GM23338 (cell line): ENCODE measurements around the gene BARX2. TPM values are rescaled to one million over a fixed set of nuclear protein-coding genes. Genes with fewer than 3 reads are reported as not detected.

ENCODE experiments used
- ATAC-seq: fragments of 200-7000 bp; cut with Tn5 transposase; 3 replicates; pipeline ENCODE4 v1.9.1; 2020
- DNase-seq: peaks from one replicate; pipeline ENCODE4 v3.0.0-alpha.2; 2015; ENCODE audit warnings: low spot score
- H2AFZ ChIP-seq: fragments of 200-600 bp; sonication (generic); 2 replicates; pipeline ENCODE4 v1.8.0; 2016; ENCODE audit warnings: antibody characterized with exemption, mild to moderate bottlenecking, moderate library complexity
- H3F3A ChIP-seq: fragments of 200-600 bp; sonication (generic); replicated peaks from 2 replicates; pipeline ENCODE4 v1.8.0; 2017; ENCODE audit warnings: antibody characterized with exemption, mixed run types, low read depth
- H3K27ac ChIP-seq: fragments of 200-600 bp; sonication (generic); 2 replicates; pipeline ENCODE4 v1.6.1; 2016; ENCODE audit warnings: low read depth
- H3K27me3 ChIP-seq: fragments of 200-600 bp; sonication (generic); 2 replicates; pipeline ENCODE4 v1.8.0; 2016; ENCODE audit warnings: mild to moderate bottlenecking, mixed run types, moderate library complexity; ENCODE audit not compliant: insufficient read depth
- H3K36me3 ChIP-seq: fragments of 200-600 bp; sonication (generic); 2 replicates; pipeline ENCODE4 v1.8.0; 2016; ENCODE audit warnings: mild to moderate bottlenecking; ENCODE audit not compliant: insufficient read depth
- H3K4me1 ChIP-seq: fragments of 200-600 bp; sonication (generic); 2 replicates; pipeline ENCODE4 v1.8.0; 2016; ENCODE audit warnings: mild to moderate bottlenecking, moderate library complexity; ENCODE audit not compliant: insufficient read depth
- H3K4me2 ChIP-seq: fragments of 200-600 bp; sonication (generic); 2 replicates; pipeline ENCODE4 v1.7.1; 2017; ENCODE audit warnings: mixed run types
- H3K4me3 ChIP-seq: fragments of 200-600 bp; sonication (generic); 2 replicates; pipeline ENCODE4 v1.6.1; 2016; ENCODE audit warnings: mixed run types
- H3K79me2 ChIP-seq: fragments of 200-600 bp; sonication (generic); replicated peaks from 2 replicates; pipeline ENCODE4 v1.8.0; 2017; ENCODE audit warnings: mild to moderate bottlenecking; ENCODE audit not compliant: insufficient read depth
- H3K9me2 ChIP-seq: fragments of 200-600 bp; sonication (generic); 2 replicates; pipeline ENCODE4 v1.8.0; 2017; ENCODE audit not compliant: insufficient read depth
- H4K20me1 ChIP-seq: fragments of 200-600 bp; sonication (generic); replicated peaks from 2 replicates; pipeline ENCODE4 v1.8.0; 2017; ENCODE audit warnings: mild to moderate bottlenecking; ENCODE audit not compliant: insufficient read depth
- H3K27ac Mint-ChIP-seq: 2 replicates; pipeline ENCODE4 v1.8.0; 2020; ENCODE audit warnings: inconsistent platforms, mild to moderate bottlenecking, moderate library complexity, mixed read lengths
- H3K27me3 Mint-ChIP-seq: 3 replicates; pipeline ENCODE4 v1.8.0; 2022; ENCODE audit warnings: low read depth, mild to moderate bottlenecking, moderate library complexity, mixed read lengths, inconsistent platforms; ENCODE audit not compliant: insufficient read depth, poor library complexity
- H3K36me3 Mint-ChIP-seq: 3 replicates; pipeline ENCODE4 v1.8.0; 2021; ENCODE audit warnings: low read depth, mild to moderate bottlenecking, inconsistent platforms, moderate library complexity, mixed read lengths
- H3K4me1 Mint-ChIP-seq: 3 replicates; pipeline ENCODE4 v1.8.0; 2020; ENCODE audit warnings: mild to moderate bottlenecking, inconsistent platforms, mixed read lengths
- H3K4me3 Mint-ChIP-seq: 3 replicates; pipeline ENCODE4 v1.8.0; 2021; ENCODE audit warnings: moderate library complexity, mild to moderate bottlenecking, inconsistent platforms, mixed read lengths
- H3K9me3 Mint-ChIP-seq: 3 replicates; pipeline ENCODE4 v1.8.0; 2020; ENCODE audit warnings: moderate library complexity, mild to moderate bottlenecking, inconsistent platforms, mixed read lengths
- EZH2phosphoT487 ChIP-seq: fragments of 200-600 bp; sonication (generic); IDR thresholded peaks from one replicate; pipeline ENCODE4 v1.8.1; 2018; ENCODE audit warnings: antibody characterized with exemption; ENCODE audit not compliant: unreplicated experiment
- JUNB ChIP-seq: IDR thresholded peaks from one replicate; pipeline ENCODE4 v1.6.1; 2016; ENCODE audit warnings: antibody characterized with exemption; ENCODE audit not compliant: unreplicated experiment
- NANOG ChIP-seq: IDR thresholded peaks from 2 replicates; pipeline ENCODE4 v1.6.1; 2016; ENCODE audit warnings: antibody characterized with exemption, borderline replicate concordance
- STAT1 ChIP-seq: IDR thresholded peaks from one replicate; pipeline ENCODE4 v1.6.1; 2016; ENCODE audit warnings: antibody characterized with exemption; ENCODE audit not compliant: unreplicated experiment
- ZNF114 ChIP-seq: fragments of 250-450 bp; sonication (Bioruptor Pico); IDR thresholded peaks from 2 replicates; pipeline ENCODE4 v1.5.0; 2020; ENCODE audit warnings: mild to moderate bottlenecking, moderate library complexity
- polyA plus RNA-seq: library from polyadenylated mRNA; unstranded; fragments of >200 nt; fragmentation: Nextera tagmentation; extraction: Ambion mirVana; gene quantifications from 2 replicates; pipeline ENCODE4 v1.2.1, GENCODE V29; 2016
- total RNA-seq: library from RNA; depleted of rRNA; stranded (reverse); fragments of >200 nt; shearing (Covaris generic); gene quantifications from 2 replicates; pipeline ENCODE4 v1.2.3, GENCODE V29; 2014
- TF ChIP-seq, protein P1 (sequence below), 2 experiments: fragments of 200-600 bp in 1 of 2; sonication (generic) in 1 of 2; conservative IDR thresholded peaks; 2 replicates each; pipeline versions ENCODE4 v1.5.1 to v1.6.1; 2016 to 2017; ENCODE audit warnings: antibody characterized with exemption in 2 of 2, low read depth in 2 of 2, mild to moderate bottlenecking in 2 of 2, moderate library complexity in 1 of 2
- TF ChIP-seq, protein P2 (sequence below): IDR thresholded peaks from 2 replicates; pipeline ENCODE4 v1.6.1; 2016; ENCODE audit warnings: antibody characterized with exemption

Gene BARX2
- total and polyA plus RNA-seq, 2 experiments from 2014 or later, result not detected

- TF ChIP-seq, protein P1, sequence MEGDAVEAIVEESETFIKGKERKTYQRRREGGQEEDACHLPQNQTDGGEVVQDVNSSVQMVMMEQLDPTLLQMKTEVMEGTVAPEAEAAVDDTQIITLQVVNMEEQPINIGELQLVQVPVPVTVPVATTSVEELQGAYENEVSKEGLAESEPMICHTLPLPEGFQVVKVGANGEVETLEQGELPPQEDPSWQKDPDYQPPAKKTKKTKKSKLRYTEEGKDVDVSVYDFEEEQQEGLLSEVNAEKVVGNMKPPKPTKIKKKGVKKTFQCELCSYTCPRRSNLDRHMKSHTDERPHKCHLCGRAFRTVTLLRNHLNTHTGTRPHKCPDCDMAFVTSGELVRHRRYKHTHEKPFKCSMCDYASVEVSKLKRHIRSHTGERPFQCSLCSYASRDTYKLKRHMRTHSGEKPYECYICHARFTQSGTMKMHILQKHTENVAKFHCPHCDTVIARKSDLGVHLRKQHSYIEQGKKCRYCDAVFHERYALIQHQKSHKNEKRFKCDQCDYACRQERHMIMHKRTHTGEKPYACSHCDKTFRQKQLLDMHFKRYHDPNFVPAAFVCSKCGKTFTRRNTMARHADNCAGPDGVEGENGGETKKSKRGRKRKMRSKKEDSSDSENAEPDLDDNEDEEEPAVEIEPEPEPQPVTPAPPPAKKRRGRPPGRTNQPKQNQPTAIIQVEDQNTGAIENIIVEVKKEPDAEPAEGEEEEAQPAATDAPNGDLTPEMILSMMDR (conservative IDR thresholded peaks at IDR 0.05; ENCODE audit: low read depth in 2 of 2), result no peak
- TF ChIP-seq, protein P2, sequence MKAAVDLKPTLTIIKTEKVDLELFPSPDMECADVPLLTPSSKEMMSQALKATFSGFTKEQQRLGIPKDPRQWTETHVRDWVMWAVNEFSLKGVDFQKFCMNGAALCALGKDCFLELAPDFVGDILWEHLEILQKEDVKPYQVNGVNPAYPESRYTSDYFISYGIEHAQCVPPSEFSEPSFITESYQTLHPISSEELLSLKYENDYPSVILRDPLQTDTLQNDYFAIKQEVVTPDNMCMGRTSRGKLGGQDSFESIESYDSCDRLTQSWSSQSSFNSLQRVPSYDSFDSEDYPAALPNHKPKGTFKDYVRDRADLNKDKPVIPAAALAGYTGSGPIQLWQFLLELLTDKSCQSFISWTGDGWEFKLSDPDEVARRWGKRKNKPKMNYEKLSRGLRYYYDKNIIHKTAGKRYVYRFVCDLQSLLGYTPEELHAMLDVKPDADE, result no peak
Observed at GRCh38 chr11:129418039-129418438, 42.4 kb downstream of the BARX2 start (continued).

DNA sequence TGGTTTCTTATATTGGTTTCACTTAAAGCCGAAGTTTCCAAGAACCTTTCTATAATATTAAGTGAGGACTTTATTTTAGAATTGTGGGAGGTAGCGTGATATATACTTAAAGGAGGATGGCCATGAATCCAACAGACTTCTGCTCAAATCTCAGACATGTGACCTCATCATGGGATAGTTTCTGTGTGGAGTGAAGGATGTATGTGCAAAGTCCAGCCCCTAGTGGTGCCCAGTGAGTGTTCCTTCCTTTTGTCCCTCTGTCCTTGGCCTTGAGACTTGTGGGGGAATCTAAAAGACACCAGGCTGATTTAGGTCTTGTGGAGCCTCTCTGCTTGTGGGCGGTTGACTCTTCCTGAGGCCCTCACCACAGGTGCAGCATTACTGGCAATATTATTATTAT, 43.7 kb downstream of the BARX2 start:
- no peak for TF ChIP-seq ZNF114 (CRISPR knock-in tag)
- no peak for TF ChIP-seq EZH2phosphoT487
- no peak for TF ChIP-seq NANOG
- TF ChIP-seq STAT1, result no peak
- TF ChIP-seq, protein P2, result no peak
- Histone ChIP-seq H3K4me1 (no peaks in the 10 kb centered on the region), H3K36me3 (no peaks in the 10 kb centered on the region), H3K4me3 (no peak overlapping the region), H4K20me1 (no peaks in the 10 kb centered on the region), H2AFZ (no peak overlapping the region), H3F3A (no peaks in the 10 kb centered on the region), H3K27ac (no peak overlapping the region), H3K4me2 (no peak overlapping the region), H3K9me2 (no peaks in the 10 kb centered on the region), H3K79me2 (no peaks in the 10 kb centered on the region), H3K27me3 (no peaks in the 10 kb centered on the region)
- no peaks in the 10 kb centered on the region for H3K4me1 Mint-ChIP-seq
- no peaks in the 10 kb centered on the region for H3K9me3 Mint-ChIP-seq
- DNase-seq (no peak), ATAC-seq (no peak)
- H3K4me3 Mint-ChIP-seq, result no peak overlapping the region
- H3K36me3 Mint-ChIP-seq, result no peaks in the 10 kb centered on the region
- no peaks in the 10 kb centered on the region for H3K27me3 Mint-ChIP-seq
- no peak overlapping the region for H3K27ac Mint-ChIP-seq

- Histone ChIP-seq H3K27me3 (no peaks in the 10 kb centered on the region), H4K20me1 (no peaks in the 10 kb centered on the region), H3K27ac (no peak overlapping the region), H2AFZ (no peak overlapping the region), H3K36me3 (no peaks in the 10 kb centered on the region), H3K4me2 (no peak overlapping the region), H3K4me3 (no peak overlapping the region), H3F3A (no peaks in the 10 kb centered on the region), H3K79me2 (no peaks in the 10 kb centered on the region), H3K4me1 (no peaks in the 10 kb centered on the region), H3K9me2 (no peaks in the 10 kb centered on the region)
- Mint-ChIP-seq H3K4me3 (no peak overlapping the region), H3K4me1 (0 out of 3 replicates have a peak, but pooled peaks cover 3% of the 10 kb centered on the region), H3K9me3 (no peaks in the 10 kb centered on the region; the same call in 2 of the 3 replicates), H3K36me3 (no peaks in the 10 kb centered on the region), H3K27me3 (no peaks in the 10 kb centered on the region), H3K27ac (no peak overlapping the region)
- DNase-seq (no peak), ATAC-seq (no peak)
- TF ChIP-seq EZH2phosphoT487, result no peak
- TF ChIP-seq JUNB, result no peak
Observed at GRCh38 chr11:129423426-129423825, 47.8 kb downstream of the BARX2 start.
